ENCODE data around the gene IP6K1.

The IP6K1 gene

GRCh38 chr3:49727154-49727923 lies 59.0 kb downstream of the IP6K1 start:
- no peak for ATAC-seq
- Mint-ChIP-seq H3K27ac (no peak overlapping the region), H3K4me1 (peaks cover 21% of the 10 kb centered on the region), H3K9me3 (no peaks in the 10 kb centered on the region), H3K4me3 (no peak overlapping the region), H3K36me3 (peaks cover 71% of the 10 kb centered on the region)
- no peak for DNase-seq (ENCODE audit: low spot score in 2 of 2)

- Mint-ChIP-seq H3K9me3 (no peaks in the 10 kb centered on the region), H3K27ac (peak overlapping the region; percentile 26), H3K4me3 (no peak overlapping the region), H3K4me1 (peaks cover 31% of the 10 kb centered on the region), H3K36me3 (peaks cover 71% of the 10 kb centered on the region)
- ATAC-seq (no peak), DNase-seq (ENCODE audit: low spot score in 2 of 2) (peak in 1 of 2 donors; percentile 49)
Measured at GRCh38 chr3:49725906-49726681, 60.2 kb downstream of the IP6K1 start.

GRCh38 chr3:49724586-49724985 lies 61.8 kb downstream of the IP6K1 start:
- ATAC-seq (no peak), DNase-seq (ENCODE audit: low spot score in 2 of 2) (peak in 1 of 2 donors; percentile 59)
- peak overlapping the region; percentile 98 for H3K27ac Mint-ChIP-seq
- H3K4me1 Mint-ChIP-seq = peaks cover 42% of the 10 kb centered on the region
- peaks cover 71% of the 10 kb centered on the region for H3K36me3 Mint-ChIP-seq
- H3K4me3 Mint-ChIP-seq = peak overlapping the region; percentile 91
- H3K9me3 Mint-ChIP-seq = no peaks in the 10 kb centered on the region

GRCh38 chr3:49723628-49724551 lies 62.5 kb downstream of the IP6K1 start, which contains the start of gene GMPPB:
TSS of gene GMPPB (minus strand) at chr3:49723951. CDS start at chr3:49723726, 225 bp downstream.
- ATAC-seq (peak; percentile 90), DNase-seq (ENCODE audit: low spot score in 2 of 2) (peak; percentile 90 to 94)
- Mint-ChIP-seq H3K27ac (peak within 1 kb of the TSS; percentile 98), H3K4me1 (peaks cover 49% of the 10 kb centered on the region), H3K4me3 (peak within 1 kb of the TSS; percentile 91), H3K9me3 (no peaks in the 10 kb centered on the region), H3K36me3 (peaks cover 71% of the 10 kb centered on the region)

- Mint-ChIP-seq H3K4me1 (peaks cover 55% of the 10 kb centered on the region), H3K36me3 (peaks cover 70% of the 10 kb centered on the region), H3K9me3 (no peaks in the 10 kb centered on the region), H3K4me3 (peak overlapping the region; percentile 91), H3K27ac (peak overlapping the region; percentile 98)
- peak in 1 of 2 donors; percentile 72 for DNase-seq (ENCODE audit: low spot score in 2 of 2)
- peak; percentile 41 for ATAC-seq
Measured at GRCh38 chr3:49723296-49723627, 63.1 kb downstream of the IP6K1 start.

GRCh38 chr3:49722896-49723295 lies 63.4 kb downstream of the IP6K1 start:
- Mint-ChIP-seq H3K36me3 (peaks cover 66% of the 10 kb centered on the region), H3K27ac (peak overlapping the region; percentile 98), H3K9me3 (no peaks in the 10 kb centered on the region), H3K4me1 (peaks cover 55% of the 10 kb centered on the region), H3K4me3 (peak overlapping the region; percentile 91)
- no peak for DNase-seq (ENCODE audit: low spot score in 2 of 2)
- no peak for ATAC-seq

- H3K4me1 Mint-ChIP-seq = peaks cover 55% of the 10 kb centered on the region
- H3K27ac Mint-ChIP-seq = peak overlapping the region; percentile 98
- no peaks in the 10 kb centered on the region for H3K9me3 Mint-ChIP-seq
- H3K36me3 Mint-ChIP-seq = peaks cover 61% of the 10 kb centered on the region
- H3K4me3 Mint-ChIP-seq = peak overlapping the region; percentile 91
- ATAC-seq (no peak), DNase-seq (ENCODE audit: low spot score in 2 of 2) (peak in 1 of 2 donors; percentile 49)
Measured at GRCh38 chr3:49721896-49722781, 64.2 kb downstream of the IP6K1 start.

- Mint-ChIP-seq H3K4me1 (peaks cover 55% of the 10 kb centered on the region), H3K27ac (peak overlapping the region; percentile 98), H3K36me3 (peaks cover 61% of the 10 kb centered on the region), H3K9me3 (no peaks in the 10 kb centered on the region), H3K4me3 (peak overlapping the region; percentile 91)
- DNase-seq (ENCODE audit: low spot score in 2 of 2) (no peak), ATAC-seq (no peak)
Measured at GRCh38 chr3:49721596-49721895, 64.8 kb downstream of the IP6K1 start.

- ATAC-seq (no peak), DNase-seq (ENCODE audit: low spot score in 2 of 2) (peak in 1 of 2 donors; percentile 49)
- H3K27ac Mint-ChIP-seq = peak overlapping the region; percentile 98
- no peaks in the 10 kb centered on the region for H3K9me3 Mint-ChIP-seq
- peak overlapping the region; percentile 14 for H3K4me3 Mint-ChIP-seq
- peaks cover 55% of the 10 kb centered on the region for H3K4me1 Mint-ChIP-seq
- H3K36me3 Mint-ChIP-seq = peaks cover 61% of the 10 kb centered on the region
Measured at GRCh38 chr3:49720855-49721595, 65.3 kb downstream of the IP6K1 start.

GRCh38 chr3:49719214-49719884 lies 67.0 kb downstream of the IP6K1 start, which contains the start of gene AMIGO3:
TSS of gene AMIGO3 (minus strand) at chr3:49719684. CDS start at chr3:49719465, 219 bp downstream.
- Mint-ChIP-seq H3K4me3 (peak within 1 kb of the TSS; percentile 80), H3K36me3 (peaks cover 59% of the 10 kb centered on the region), H3K27ac (peak within 1 kb of the TSS; percentile 98), H3K9me3 (no peaks in the 10 kb centered on the region), H3K4me1 (peaks cover 49% of the 10 kb centered on the region)
- ATAC-seq (peak; percentile 77), DNase-seq (ENCODE audit: low spot score in 2 of 2) (peak; percentile 82 to 97)

- no peak for DNase-seq (ENCODE audit: low spot score in 2 of 2)
- ATAC-seq = no peak
- H3K27ac Mint-ChIP-seq = peak overlapping the region; percentile 69
- peaks cover 45% of the 10 kb centered on the region for H3K4me1 Mint-ChIP-seq
- peaks cover 54% of the 10 kb centered on the region for H3K36me3 Mint-ChIP-seq
- H3K9me3 Mint-ChIP-seq = no peaks in the 10 kb centered on the region
- H3K4me3 Mint-ChIP-seq = peak overlapping the region; percentile 80
Measured at GRCh38 chr3:49718858-49719213, 67.5 kb downstream of the IP6K1 start.

- DNase-seq (ENCODE audit: low spot score in 2 of 2) = no peak
- peaks cover 43% of the 10 kb centered on the region for H3K4me1 Mint-ChIP-seq
- no peak for ATAC-seq
- no peaks in the 10 kb centered on the region for H3K9me3 Mint-ChIP-seq
- peak overlapping the region; percentile 69 for H3K27ac Mint-ChIP-seq
- H3K4me3 Mint-ChIP-seq = peak overlapping the region; percentile 80
- H3K36me3 Mint-ChIP-seq = peaks cover 48% of the 10 kb centered on the region
Measured at GRCh38 chr3:49717959-49718857, 68.1 kb downstream of the IP6K1 start.
